NCI-H69 (cell line): ENCODE results near the gene CDK13.
"Not testable (repeated sequence)": the region's sequence is repeated elsewhere in the genome, so short reads cannot be mapped to it uniquely, and the experiment has no call there.

Experiments used
- DNase-seq: peaks from one replicate; lab custom pipeline; 2025; lab: John Stamatoyannopoulos, UW

CDK13 gene

GRCh38 chr7:39949971-39950472 lies at the start of gene CDK13:
Gene CDK13 (plus strand): TSS chr7:39950256. CDS start chr7:39950642, 386 bp downstream.
- DNase-seq: peak; percentile 92

DNA sequence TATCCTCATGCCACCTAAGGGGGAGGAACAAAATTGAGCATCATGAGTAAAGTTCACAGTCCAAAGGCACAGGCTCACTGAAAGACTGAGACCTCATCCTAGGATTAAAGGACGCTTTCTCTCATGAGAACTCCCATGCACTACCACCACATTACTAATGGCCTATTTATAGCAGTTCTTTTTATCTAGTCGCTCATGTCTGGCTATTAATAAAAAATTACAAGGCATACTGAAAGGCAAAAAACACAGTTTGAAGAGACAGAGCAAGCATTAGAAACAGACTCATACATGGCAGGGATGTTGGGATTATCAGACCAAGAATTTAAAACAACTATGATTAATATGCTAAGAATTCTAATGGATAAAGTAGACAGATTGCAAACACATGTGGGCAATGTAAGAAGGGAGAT lies 46.0 kb upstream of the CDK13 start:
- DNase-seq: no peak

GRCh38 chr7:39908141-39908540 lies 41.9 kb upstream of the CDK13 start:
- no peak for DNase-seq

- no peak for DNase-seq
These were observed 41.1 kb upstream of the CDK13 start for GRCh38 chr7:39908973-39909372.

DNA sequence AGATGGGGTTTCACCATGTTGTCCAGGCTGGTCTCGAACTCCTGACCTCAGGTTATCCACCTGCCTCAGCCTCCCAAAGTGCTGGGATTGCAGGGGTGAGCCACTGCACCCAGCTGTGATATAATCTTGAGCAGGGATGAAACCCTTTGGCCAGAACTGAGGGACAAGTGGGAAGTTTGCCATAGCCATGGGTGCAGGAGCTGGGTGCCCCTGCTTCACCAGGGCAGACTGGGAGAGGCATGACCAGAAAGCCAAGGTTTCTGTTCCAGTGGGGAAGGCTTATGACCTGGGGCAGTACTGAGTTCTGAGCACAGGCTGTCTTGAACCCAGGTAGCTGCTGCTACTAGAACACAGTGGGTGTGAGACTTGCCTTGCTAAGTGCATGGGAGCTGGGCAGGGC lies 40.5 kb upstream of the CDK13 start:
- DNase-seq: no peak

- peak; percentile 14 for DNase-seq
These were observed 39.8 kb upstream of the CDK13 start for GRCh38 chr7:39910108-39910869.

GRCh38 chr7:39911167-39911566 lies 38.9 kb upstream of the CDK13 start:
- DNase-seq: no peak

DNA sequence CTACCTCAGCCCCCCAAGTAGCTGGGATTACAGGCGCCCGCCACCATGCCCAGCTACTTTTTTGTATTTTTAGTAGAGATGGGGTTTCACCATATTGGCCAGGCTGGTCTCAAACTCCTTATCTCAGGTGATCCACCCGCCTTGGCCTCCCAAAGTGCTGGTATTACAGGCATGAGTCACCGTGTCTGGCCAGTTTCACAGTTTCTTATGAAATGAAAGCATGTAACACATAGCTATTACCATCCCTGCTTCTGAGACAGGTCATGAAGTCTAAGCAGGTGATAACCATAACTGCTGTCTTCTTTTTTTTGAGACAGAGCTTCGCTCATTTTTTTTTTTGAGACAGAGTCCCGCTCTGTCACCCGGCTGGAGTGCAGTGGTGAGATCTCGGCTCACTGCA lies 34.2 kb upstream of the CDK13 start:
- not testable (repeated sequence) for DNase-seq

DNA sequence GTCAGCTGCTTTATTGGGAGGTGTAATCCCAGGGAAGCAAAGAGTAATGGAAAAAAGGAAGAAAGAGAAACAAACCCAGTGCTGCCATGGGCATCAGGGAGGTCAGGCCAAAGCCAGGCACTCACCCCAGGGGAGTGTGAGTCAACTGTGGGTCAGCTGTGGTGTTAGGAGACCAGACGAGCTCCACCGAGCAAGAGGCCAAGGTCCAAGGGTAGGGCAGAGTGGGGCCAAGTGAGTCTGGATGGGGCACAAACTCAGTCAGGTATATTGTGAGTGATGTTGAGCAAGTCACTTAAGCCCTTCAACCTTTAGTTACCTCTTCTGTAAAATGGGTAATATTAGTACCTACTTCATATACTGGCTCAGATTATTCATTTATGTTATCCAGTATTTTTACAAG lies 30.4 kb upstream of the CDK13 start:
- no peak for DNase-seq

GRCh38 chr7:39921506-39922175 lies 28.4 kb upstream of the CDK13 start:
- DNase-seq: no peak

GRCh38 chr7:39922580-39922979 lies 27.5 kb upstream of the CDK13 start:
- no peak for DNase-seq

DNA sequence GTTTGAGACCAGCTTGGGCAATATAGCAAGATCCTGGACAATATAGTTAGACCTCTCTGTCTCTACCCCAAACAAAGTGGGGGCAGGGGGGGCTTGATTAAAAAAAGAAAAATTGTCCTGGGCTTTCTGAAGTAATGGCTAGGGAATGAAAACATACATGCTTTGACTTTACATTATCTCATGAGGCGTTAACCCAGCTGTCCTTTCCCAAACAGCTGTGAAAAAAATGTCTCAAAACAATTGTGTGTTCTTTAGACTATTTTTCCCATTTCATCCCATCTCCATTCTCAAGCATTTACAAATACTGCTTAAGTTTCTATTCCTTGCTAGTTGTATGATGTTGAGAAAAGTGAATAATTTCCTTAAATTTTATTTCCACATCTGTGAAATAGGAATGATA lies 27.0 kb upstream of the CDK13 start:
- DNase-seq: no peak

DNA sequence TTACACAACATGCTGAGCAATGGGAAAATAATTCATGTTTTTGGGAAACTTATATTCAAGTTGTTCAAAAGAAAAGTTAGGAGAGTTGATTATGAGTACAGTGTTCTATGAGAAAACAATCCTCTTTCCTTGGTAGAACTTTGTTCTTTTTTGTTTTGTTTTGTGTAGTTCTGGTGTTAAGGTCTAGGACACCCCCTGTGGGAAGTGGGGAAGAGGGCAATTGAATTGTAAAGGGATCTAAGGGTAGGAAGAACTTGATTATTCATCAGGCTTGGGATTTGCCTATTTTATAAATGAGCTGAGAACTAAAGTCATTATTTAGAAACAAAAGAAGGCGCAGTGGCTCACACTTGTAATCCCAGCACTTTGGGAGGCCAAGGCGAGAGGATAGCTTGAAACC lies 25.9 kb upstream of the CDK13 start:
- DNase-seq: no peak

DNA sequence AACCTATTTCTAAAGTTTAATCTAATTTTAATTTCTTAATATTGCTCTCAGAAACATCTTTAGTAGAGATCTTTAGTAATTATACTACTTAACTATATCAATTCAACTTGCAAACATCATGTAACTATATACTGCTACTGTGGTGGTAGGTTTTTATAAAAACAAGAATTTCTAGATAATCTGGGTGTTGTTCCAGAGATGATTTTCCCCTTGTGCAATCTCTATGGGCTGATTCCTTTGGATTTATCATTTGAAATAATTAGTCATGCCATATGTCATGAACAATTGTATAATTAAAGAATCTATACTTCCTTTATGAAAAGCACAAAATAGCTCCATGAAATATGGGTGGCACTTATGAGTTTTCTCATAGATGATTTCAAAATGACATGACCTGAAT lies 23.9 kb upstream of the CDK13 start:
- no peak for DNase-seq

DNA sequence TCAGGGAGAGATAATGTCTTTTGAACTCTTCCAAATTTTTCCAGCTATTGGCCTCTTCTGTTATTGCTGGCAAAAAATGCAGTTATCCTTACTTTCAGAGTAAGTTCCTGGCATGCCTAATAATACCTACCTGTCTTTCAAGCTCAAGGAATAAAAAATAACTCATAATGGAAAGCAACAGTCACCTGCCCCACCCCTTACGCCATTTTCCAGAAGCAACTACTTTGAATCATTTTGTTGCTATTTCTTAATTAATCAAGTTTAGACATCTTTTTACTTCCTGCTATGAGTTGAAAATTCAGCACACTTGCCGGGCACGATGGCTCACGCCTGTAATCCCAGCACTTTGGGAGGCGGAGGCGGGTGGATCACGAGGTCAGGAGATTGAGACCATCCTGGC lies 23.0 kb upstream of the CDK13 start:
- DNase-seq: no peak

DNA sequence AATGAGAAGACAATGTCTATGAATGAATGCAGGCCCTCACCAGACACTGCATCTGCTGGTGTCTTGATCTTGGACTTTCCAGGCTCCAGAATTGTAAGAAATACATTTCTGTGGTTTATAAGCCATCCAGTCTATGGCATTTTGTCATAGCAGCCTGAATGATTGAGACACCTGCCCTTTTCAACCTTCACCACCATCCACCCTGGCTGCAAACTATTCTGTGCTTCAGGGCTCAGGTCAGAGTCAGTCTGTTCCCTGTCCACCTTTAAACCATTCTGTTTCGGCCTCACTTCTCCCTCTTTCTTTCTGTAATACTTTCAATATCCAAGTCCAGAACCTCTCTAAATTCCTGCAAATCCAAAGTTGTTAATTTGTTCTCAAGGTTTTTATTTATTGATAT lies 15.9 kb upstream of the CDK13 start:
- no peak for DNase-seq

- DNase-seq: no peak
These were observed 13.3 kb upstream of the CDK13 start for GRCh38 chr7:39936761-39937160.

DNA sequence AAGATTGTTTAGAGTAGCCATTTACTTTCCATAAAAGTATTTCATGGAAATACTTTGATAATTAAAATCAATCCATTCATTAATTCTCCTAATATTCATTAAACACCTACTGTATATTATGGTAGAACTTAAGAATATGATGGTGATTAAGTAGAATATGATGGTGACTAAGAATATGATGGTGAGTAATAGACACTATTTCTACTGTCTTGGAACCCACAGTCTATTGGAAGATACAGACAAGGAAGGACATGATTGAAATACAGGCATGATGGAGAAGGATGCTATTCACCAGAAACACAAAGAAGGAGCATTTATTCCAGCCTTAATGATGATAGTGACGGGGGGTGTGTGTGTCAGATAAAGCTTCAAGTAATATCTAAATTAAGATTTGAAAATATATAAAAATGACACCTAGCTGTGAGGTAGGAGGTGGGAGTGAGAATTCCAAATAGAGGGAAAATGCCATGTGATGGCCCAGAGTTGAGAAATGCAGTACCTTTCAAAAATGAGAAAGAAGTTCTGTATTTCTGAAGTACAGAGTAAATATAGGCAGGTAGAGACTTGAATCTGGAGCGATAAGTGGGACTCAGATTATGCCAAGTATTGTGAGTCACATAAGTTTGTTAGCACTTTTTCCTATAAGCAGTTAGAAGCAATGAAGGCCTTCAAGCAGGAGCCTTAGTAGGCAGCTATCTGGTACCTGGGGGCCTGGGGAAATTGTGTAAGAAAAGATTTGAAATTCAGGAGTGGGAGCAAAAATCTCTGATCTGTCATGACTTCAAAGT lies 12.5 kb upstream of the CDK13 start:
- no peak for DNase-seq

- no peak for DNase-seq
These were observed 7.2 kb upstream of the CDK13 start for GRCh38 chr7:39942883-39943282.

DNA sequence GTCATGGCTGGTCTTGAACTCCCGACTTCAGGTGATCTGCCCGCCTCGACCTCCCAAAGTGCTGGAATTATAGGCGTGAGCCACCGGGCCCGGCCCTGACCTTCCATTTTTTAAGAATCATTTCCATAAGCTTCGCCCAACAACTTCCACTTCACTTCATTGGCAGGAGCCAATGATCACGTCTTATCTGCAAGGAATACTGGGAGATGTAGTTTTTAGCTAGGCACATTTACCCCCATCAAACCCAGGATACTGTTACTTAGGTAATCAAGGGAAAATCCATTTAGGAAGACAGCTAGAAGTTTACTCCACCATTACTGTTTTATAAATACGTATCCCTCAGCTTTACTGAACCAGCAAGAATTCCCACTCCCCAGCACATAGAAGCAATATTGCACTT lies 3.4 kb upstream of the CDK13 start:
- no peak for DNase-seq

DNA sequence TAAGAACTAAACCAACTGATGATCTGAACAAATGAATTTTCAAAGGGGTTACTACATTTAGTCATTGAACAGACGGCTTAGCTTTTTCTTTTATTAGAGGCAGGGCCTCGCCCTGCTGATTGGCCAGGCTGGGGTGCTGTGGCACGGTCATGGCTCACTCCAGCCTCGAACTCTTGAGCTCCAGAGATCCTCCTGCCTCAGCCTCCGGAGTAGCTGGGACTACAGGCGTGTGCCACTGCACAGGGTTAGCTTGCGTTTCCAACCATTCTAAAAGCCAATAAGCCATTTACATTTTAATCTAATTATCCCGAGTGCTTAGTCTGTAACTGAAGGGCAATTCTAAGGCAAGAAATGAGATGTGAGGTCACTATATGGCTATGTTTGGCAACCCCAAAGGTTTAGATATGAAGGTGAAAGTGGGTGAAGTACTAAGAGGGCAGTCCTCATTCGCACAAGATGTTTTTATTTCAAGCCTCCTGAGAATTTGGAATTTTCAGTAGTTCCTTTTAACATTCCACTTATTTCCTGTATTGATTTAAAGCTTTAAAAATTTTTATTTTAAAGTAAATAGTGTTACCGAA lies 1.6 kb upstream of the CDK13 start:
- DNase-seq: peak; percentile 48
